Hepatic stellate cell (primary cell): ENCODE measurements around the gene GCGR.
"Not testable (repeated sequence)": the region's sequence is repeated elsewhere in the genome, so short reads cannot be mapped to it uniquely, and the experiment has no call there.

Source experiments
- DNase-seq: peaks from one replicate; pipeline ENCODE4 v3.0.0; 2011; ENCODE audit warnings: low spot score

GCGR gene

DNA sequence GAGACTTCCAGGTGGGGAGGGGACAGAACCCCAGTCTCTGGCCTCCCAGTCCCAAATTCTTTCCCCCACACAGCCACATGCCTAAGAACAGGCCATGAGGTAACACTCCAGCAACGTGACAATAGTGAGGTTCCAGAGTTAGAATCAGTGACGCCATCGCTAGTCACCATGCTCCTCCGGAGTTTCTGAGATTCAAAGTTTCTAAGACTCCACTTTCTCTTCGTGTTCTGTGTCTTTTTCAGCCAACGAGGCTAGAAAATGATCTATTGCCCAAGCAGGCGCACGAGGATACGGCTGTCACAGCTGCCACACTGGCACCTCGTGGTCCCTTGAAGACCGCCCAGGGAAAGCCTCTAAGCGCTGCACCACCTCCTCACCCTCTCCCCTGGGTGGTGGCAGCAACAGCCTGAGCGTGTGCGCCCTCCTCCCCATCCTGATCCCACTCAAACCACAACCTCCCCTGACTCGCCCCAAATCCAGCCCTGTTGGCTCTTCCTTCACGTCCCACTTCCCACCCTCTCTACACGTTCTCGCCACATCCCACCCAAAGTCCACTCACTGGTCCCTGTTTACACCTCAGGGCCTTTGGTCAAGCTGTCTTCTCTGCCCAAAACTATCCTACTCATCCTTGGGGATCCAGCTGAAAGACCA, 28.1 kb downstream of the GCGR start:
- peak; percentile 68 for DNase-seq

DNA sequence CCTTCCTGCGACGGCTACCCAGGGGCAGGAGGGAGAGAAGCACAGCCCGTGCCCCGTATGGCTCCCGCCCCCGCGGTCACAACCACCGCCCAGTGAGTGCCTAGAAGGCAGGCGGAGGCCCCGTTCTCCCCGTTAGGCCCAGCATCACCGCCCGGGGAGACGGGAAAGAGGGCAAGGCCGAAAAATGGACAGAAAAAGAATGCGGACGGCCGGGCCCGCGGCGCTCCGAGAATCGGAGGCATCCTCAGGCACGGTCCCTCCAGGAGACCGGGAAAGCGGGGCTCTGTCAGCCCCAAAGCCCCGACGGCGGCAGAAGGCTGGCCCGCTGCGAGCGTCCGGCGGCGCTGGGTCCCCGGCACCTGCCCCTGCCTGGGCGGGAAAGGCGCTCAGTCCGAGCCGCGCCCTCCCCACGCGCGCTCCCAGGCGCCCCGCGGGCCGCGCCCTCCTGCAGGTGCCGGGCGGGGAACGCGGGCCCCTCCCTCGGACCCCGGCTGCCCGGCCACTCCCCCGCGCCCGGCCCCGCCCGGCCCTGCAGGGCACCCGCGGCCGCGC, 28.7 kb downstream of the GCGR start:
- DNase-seq = peak; percentile 56

DNA sequence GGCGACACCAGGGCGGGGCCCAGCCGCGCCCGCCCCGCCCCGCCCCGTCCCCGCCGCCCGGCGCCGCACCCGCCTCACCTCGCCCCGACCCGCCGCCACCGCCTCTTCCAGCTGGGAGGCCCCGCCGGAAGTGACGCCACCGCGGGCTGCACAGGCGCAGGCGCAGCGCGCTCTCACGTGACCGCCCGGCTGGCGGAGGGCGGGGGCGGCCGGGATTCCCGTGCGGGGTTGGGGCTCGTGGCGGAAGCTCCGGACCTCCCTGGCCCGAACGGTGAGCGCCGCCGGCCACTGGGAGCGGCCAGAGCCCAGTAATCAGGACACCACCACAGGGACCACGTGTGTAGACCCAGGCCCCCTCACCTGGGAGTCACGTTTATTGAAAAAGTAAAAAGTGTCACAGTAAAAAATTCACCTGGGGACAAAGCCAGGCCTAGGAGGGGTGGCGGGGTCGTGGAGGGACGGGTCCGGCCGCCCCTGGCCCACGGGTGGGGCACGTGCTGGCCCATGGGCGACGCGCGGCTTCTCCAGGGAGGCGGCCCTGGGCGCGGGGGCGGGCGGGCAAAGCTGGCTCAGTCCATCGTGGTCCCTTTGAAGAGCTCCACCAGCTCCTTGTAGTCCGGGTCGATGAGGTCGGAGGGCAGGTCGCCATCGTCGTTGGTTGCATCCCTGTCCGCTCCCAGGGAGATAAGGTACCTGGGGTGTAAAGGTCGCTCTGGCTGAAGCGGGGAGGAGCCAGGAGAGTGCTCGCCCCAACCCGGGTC, 29.4 kb downstream of the GCGR start, which contains the start of gene MCRIP1:
MCRIP1 (minus strand) TSS at position 132 of the 761 bp plus-strand sequence. CDS start 8,785 bp downstream, outside the sequence.
- DNase-seq = peak; percentile 98

DNA sequence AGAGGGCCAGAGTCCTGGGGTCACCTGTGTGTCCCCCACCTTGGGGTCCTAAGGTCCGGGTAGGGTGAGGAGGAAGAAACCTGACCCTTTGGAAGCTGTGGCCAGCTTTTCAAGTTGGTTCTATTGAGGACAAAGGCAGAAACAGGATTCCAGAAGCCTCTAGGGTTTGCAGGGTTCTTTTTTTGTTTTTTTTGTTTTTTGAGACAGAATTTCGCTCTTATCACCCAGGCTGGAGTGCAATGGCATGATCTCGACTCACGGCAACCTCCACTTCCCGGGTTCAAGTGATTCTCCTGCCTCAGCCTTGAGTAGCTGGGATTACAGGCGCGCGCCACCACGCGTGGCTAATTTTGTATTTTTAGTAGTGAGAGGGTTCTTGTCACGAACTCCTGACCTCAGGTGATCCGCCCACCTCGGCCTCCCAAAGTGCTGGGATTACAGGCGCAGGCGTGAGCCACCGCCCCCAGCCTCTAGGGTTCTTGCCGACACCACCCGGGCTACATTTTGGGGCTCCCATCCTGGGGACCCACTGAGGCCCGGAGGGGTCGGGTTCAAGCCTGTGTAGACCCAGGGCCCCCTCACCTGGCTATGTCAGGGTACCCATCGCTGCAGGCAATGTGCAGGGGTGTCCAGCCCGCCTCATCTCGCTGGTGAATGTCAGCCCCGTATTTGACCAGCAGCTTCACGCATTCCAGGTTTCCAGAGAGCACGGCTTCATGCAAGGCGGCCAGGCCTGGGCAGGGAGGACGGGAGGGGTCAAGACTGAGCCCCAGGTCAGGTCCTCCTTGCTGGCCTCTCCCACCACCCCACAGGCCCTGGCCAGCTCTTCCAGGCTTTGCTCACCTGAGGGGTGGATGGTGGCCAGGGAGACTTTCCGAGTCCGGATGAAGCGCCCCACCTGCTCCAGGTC, 30.2 kb downstream of the GCGR start:
- no peak for DNase-seq

DNA sequence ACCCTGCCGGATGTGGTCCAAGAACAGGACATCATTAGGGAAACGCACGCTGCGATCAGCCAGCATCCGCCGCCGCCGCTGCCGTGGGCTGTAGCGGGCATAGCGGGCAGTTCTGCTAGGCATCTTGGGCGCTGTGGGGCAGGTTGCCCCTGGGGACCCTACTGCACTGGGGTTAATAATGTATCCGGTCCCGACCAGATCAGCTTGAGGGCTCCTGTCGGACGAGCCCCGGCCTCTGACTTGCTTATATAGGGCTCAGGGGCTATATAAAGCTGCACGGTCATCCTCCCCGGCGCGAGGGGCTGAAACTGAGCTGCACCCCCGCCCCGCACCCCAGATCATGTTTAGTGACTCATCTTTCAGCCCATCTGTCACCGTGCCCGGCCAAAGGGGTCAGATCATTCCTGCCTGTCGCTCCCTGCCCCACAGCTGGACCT, 30.9 kb downstream of the GCGR start, which contains the start of gene PPP1R27:
PPP1R27 (minus strand) TSS at position 220 of the 437 bp plus-strand sequence; CDS start at position 123, 97 bp downstream.
- DNase-seq = no peak

DNA sequence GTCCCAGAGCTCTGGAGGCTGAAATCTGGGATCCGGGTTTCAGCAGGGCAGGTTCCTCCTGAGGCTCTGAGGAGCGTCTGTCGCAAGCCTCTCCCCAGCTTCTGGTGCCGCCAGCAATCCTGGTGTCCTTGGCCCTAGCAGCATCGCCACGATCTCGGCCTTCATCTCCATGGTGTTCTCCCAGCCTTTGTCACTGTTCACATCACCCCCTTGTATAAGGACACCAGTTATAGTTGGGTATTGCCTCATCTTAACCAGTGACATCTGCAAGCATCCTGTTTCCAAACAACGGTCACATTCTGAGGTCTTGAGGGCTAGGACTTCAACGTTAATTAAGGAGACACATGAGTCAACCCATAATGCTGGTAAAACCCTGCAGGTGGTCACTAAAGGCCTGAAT, 33.7 kb downstream of the GCGR start:
- DNase-seq = no peak

DNA sequence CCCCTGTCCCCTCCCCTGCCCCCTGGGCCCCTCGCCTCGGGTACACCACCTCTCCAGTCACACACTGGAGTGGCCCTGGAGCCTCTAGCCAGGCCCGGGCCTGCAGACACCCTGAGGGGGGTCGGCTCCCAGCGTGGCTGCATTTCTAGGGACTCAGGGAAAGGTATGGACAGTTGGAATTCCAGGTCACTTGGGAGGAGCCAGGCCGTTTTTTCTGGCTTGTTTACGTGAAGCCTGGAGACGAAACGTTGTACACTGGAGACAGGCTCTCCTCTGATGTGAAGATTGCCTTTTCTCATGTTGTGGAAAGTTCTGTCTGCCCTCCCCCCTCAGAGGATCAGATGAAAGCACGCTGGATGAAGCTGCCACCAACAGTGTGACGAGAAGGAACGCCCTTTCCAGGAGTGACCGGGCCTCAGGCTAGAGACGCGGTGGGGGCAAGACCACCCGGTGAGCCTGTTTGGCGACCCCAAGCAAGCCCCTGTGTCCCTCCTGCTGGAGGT, 34.9 kb downstream of the GCGR start:
- DNase-seq = no peak

DNA sequence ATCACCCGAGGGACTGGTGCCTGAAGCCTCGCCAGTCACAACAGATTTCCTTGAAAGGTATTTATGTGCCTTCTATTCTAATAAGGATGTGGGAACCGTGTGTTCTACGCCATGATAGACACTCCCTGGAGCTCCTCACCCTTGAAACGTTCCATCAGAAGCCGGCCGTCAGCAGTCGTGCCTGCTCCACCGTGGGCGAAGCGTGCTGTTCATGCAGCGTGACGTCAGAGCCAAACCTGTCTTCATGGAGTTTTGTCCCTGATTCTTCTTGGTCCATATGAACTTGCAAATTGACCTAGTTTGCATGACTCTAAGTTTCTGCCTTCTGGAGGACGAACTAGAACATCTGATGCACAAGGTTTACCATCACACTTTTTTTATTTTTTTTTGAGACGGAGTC, 35.4 kb downstream of the GCGR start:
- DNase-seq = no peak

DNA sequence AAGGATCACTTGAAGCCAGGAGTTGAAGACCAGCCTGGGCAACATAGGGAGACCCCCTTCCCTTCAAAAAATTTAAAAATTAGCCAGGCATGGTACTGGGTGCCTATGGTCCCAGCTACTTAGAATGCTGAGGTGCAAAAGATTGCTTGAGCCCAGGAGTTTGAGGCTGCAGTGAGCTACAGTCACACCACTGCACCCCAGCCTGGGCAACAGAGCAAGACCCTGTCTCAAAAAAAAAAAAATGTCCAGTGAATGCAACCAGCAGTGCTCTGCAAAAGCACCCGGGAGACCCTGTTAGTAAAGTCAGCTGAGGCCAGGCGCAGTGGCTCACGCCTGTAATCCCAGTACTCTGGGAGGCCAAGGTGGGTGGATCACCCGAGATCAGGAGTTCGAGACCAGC, 36.1 kb downstream of the GCGR start:
- not testable (repeated sequence) for DNase-seq

DNA sequence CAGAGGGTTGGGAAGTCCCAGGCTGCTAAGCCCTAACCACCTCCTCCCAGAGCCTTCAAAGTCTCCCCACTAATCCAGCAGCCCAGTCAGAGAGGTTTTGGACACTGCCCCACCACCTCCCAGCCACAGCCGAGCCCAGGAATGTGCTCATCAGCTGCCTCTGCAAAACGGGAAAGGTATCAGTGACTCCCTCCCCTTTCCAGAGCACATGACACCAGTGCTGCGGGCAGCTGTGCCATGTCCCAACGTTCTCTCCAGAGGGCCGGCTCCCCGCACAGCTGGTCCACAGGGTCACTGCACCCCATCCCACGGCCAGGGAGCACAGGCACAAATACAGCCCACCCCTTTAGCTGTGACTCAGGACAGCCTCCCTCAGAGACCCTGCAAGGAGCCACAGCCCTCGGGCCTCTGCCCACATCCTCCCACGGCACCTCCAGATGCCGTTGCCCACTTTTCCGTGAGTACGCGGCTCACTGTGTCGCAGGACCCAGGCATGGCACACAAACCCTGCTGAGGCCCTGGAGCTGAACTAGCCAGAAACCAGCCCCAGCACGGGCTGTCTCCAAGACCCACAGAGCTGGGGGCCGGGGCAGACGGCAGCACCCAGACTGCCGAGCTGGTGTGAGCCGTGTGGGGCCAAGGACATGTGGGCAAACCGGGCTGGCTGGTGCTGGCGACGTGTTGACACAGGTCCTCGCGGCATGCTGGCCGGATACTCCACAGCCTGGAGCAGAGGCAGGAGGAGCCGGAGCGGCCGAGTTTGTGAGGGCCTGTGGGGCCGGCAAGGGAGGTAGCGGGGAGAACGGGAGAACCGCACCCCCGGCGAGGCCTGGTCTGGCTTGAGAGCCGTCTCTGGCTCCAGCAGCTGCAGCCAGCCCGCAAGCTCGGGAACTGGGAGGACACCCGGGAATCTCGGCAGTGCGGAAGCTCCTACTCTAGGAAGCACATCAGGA, 37.2 kb downstream of the GCGR start:
- no peak for DNase-seq

DNA sequence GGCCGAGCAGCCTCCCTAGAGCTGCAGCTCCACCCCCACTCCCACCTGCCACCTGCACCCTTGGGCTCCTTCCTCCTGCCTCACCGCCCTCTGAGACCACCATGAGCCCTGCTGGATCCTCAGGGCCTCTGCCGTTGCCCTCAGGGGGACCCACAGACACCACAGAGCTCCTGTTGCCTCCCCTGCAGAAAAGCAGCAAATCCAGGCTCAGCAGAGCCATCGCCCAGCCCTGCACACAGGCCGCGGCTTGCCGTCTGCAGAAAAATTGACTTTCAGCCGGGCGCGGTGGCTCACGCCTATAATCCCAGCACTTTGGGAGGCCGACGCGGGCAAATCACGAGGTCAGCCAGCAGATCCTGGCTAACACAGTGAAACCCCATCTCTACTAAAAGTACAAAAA, 37.9 kb downstream of the GCGR start:
- no peak for DNase-seq

DNA sequence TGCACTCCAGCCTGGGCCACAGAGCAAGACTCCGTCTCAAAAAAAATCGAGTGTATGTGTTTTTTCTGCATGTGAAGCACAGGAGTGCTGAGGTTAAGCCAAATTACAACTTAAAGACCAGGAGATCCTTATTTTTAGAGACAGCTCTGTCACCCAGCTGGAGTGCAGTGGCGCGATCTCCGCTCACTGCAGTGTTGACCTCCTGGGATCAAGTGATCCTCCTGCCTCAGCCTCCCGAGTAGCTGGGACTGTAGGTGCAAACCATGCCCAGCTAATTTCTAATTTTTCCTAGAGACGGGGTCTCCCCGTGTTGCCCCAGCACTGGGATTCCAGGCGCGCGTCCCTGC, 38.4 kb downstream of the GCGR start:
- DNase-seq = no peak

DNA sequence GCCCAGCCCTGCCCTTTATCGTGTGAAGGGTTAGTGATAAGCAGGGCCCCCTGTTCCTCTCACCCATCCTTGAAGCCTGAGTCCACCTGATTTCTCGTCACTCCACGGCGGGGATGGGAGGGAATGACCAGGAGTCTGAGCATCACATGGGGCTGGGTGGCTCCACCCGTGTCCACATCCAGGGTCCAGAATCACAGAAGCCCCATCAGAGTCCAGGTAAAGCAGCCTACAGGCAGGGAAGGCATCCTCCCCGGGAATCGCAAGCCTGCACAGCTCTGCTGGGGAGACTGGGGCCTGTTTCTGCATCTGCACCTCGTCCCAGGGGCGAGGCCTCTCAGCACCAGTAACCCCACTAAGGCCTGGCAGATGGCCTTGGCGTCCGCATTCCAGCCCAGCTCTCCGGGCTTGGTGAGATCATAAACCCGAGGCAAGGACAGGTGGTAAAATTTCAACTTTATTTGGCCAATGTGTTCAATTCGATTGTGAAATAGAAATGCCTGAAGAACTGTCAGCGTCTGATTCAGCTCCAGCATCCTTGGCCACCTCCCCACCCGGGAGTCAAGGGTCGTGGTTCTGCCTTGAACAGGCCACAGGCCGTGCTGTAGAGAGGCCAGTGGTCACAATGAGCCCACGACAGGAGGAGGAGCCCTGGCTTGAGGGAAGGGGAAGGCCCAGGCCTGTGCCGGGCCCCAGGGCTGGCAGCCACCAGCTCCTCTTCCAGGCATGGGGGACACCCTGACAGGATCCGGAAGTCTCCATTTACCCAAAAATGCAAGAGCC, 39.0 kb downstream of the GCGR start:
- no peak for DNase-seq

DNA sequence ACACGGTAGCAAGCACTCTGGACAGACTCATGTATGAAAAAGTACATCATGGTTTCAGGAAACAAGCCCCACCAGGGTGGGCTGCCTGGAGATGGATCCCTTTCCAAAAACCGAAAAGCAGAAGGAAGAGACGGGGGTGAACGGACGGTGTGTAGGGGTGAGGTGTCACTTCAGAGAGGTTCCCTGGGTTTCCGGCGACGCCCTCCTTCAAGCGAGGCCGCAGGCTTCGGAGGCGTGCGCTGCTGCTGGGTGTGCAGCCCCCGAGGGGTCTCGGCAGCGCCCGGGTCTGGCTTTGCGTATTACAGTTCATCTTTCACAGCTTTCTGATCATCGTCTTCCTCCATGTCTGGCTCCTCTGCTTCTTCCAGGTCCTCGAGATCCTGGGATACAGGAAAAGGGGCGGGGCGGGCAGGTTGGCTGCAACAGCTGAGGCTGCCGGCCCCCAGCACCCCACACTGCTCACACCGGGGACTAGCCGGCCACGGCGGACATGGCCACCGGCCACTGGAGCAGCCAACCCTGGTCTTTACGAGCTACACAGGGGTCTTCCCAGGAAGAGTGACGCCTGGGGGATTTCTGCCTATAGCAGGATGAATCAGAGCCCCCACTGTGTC, 39.9 kb downstream of the GCGR start:
- DNase-seq = no peak

DNA sequence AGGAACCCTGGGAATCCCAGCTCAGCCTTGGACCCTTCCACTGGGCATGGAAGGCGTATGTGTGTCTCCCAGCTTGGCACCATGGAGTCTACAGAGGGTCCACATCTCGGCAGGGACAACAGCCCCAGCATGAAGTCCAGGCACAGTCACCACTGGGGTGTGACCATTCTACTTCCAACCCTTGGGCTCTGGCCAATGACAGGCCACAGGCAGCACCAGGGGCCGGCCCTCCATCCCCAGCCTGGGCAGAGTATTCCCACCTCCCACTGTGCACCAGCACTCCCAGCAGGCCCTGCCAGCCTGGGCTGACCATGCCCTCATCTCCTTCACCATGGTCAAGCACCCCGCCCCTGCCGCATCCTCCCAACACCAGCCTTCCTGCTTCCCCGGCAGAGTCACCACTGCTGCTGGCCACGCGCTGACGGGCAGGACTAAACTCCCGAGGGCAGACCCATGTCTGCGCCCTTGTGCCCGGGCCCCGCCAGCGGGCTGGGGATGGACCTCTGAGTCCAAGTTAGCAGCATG, 40.4 kb downstream of the GCGR start:
- DNase-seq = no peak

DNA sequence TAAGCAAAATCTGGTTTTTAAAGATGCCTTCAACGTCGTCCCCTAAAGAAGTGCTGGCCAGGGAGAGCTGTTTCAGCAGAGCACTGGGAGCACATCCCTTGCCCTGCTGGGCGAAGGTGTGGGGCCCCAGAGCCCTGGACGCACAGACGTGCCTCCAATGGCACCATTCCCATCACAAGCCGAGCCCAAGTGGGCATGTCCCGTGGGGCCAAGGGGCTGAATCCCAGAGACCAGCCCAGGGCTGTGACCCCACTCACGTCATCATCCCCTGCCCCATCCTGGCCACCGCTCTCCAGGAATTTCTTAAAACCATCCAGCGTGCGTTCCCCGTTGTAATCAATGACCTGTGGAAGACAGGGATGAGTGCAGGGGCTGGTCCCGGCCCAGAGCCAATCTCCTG, 40.9 kb downstream of the GCGR start:
- DNase-seq = no peak

DNA sequence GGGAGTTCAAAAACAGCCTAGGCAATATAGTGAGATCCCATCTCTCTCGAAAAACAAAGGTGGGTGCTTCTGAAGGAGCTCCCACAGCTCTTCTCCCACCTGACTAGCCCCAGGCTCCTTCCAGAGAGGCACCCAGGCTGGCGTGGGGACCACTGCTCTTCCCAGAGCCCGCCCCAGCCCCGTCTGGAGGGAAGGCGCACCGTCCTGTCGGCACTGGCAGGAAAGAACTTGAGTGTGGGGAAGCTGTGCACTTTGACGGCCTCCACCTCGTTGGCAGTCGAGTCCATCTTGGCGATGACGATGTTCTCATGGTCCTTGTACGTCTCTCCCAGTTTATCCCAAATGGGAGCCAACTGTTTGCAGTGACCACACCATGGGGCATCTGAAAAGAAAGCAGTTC, 41.4 kb downstream of the GCGR start:
- no peak for DNase-seq

DNA sequence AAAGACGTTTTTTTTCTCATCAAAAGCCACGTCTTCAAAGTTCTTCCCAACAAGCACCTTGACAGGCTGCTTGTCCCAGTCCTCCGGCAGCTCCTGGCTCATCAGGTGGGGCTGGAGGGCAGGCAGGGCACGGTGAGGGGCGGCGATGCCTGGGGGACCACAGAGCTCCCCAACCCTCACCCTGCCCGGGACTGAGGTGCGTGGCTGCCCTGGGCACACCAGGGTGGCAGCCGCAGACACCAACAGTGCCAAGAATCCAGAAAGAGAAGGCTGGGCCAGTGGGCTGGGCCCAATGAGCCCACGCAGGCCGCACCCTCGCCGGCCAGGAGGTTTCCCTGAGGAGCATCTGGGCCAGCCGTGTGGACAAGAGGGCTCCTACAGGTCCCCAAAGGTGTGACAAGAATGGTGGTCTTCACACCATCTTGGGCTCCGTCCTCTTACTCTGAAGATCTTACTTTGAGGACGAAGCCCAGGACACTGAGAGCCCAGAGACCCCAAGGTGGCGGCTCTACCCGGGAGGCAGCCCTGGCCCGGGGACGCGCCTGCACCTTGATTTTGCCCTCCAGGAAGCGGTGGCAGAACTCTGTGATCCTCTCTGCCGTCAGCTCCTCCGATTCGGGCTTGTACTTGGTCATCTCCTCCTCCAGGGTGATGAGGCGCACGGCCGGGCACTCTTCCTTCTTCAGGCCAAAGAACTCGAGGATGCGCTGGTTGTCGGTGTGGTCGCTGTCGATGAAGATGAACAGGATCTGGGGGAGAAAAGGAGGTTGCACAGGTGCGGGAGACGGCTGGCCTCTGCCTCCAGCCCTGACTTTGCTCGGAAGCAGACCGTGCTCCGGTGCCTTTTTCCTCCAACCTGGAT, 42.2 kb downstream of the GCGR start:
- no peak for DNase-seq
